DOHH2 (cell line): ENCODE results near the gene TMEM126A.
"Not testable (repeated sequence)": the region's sequence is repeated elsewhere in the genome, so short reads cannot be mapped to it uniquely, and the experiment has no call there.

ENCODE experiments used
- H3F3A ChIP-seq: fragments of 200-600 bp; sonication (generic), shearing (Covaris generic); 2 replicates; pipeline ENCODE4 v1.6.0; 2016; ENCODE audit warnings: antibody characterized with exemption, mild to moderate bottlenecking; ENCODE audit not compliant: control insufficient read depth, insufficient read depth
- H3K27ac ChIP-seq: fragments of 200-600 bp; sonication (generic); 2 replicates; pipeline ENCODE4 v1.5.1; 2014; ENCODE audit warnings: low read depth, mild to moderate bottlenecking, low read length, moderate library complexity
- H3K27me3 ChIP-seq: fragments of 200-600 bp; sonication (generic); 2 replicates; pipeline ENCODE4 v1.6.1; 2014; ENCODE audit warnings: mild to moderate bottlenecking, low read length, mixed read lengths; ENCODE audit not compliant: control insufficient read depth
- H3K36me3 ChIP-seq: fragments of 200-600 bp; sonication (generic); 2 replicates; pipeline ENCODE4 v1.6.1; 2014; ENCODE audit warnings: mild to moderate bottlenecking, low read length, moderate library complexity, mixed read lengths; ENCODE audit not compliant: control insufficient read depth
- H3K4me1 ChIP-seq: fragments of 200-600 bp; sonication (generic); 2 replicates; pipeline ENCODE4 v1.6.1; 2014; ENCODE audit warnings: mild to moderate bottlenecking, low read length, mixed read lengths; ENCODE audit not compliant: control insufficient read depth
- H3K4me2 ChIP-seq: fragments of 200-600 bp; sonication (generic); 2 replicates; pipeline ENCODE4 v1.6.0; 2014; ENCODE audit warnings: mild to moderate bottlenecking, low read length, moderate library complexity
- H3K4me3 ChIP-seq: fragments of 200-600 bp; sonication (generic); 2 replicates; pipeline ENCODE4 v1.5.1; 2014; ENCODE audit warnings: mild to moderate bottlenecking, low read length, mixed read lengths
- H3K79me2 ChIP-seq: fragments of 200-600 bp; sonication (generic); 2 replicates; pipeline ENCODE4 v1.6.1; 2014; ENCODE audit warnings: mild to moderate bottlenecking, low read length, mixed read lengths; ENCODE audit not compliant: control insufficient read depth
- H3K9me2 ChIP-seq: fragments of 200-600 bp; sonication (generic); replicated peaks from 2 replicates; pipeline ENCODE4 v1.6.1; 2014; ENCODE audit warnings: mild to moderate bottlenecking, low read length, mixed read lengths; ENCODE audit not compliant: control insufficient read depth
- H3K9me3 ChIP-seq: fragments of 200-600 bp; sonication (generic); 2 replicates; pipeline ENCODE4 v1.6.1; 2014; ENCODE audit warnings: antibody characterized with exemption, low read length, mixed read lengths; ENCODE audit not compliant: control insufficient read depth, insufficient read depth
- H4K20me1 ChIP-seq: fragments of 200-600 bp; sonication (generic); 2 replicates; pipeline ENCODE4 v1.6.0; 2014; ENCODE audit warnings: low read depth, mild to moderate bottlenecking, antibody characterized with exemption, low read length, moderate library complexity; ENCODE audit not compliant: control insufficient read depth, insufficient read depth
- CTCF ChIP-seq: fragments of 200-600 bp; sonication (generic); IDR thresholded peaks from one replicate; pipeline ENCODE4 v1.5.1; 2014; ENCODE audit warnings: antibody characterized with exemption, mild to moderate bottlenecking, low read depth, low read length; ENCODE audit not compliant: poor library complexity, severe bottlenecking
- EZH2phosphoT487 ChIP-seq: fragments of 200-600 bp; sonication (generic); IDR thresholded peaks from 2 replicates; pipeline ENCODE4 v1.6.1; 2017; ENCODE audit warnings: borderline replicate concordance, mild to moderate bottlenecking, antibody characterized with exemption, low read length, moderate library complexity, mixed read lengths

TMEM126A gene

GRCh38 chr11:85652786-85653447, 5.2 kb downstream of the TMEM126A start:
- Histone ChIP-seq H3K27me3 (no peaks in the 10 kb centered on the region), H4K20me1 (peaks cover 15% of the 10 kb centered on the region), H3K4me2 (no peak overlapping the region), H3K36me3 (peaks cover 57% of the 10 kb centered on the region), H3K9me3 (no peaks in the 10 kb centered on the region), H3K9me2 (no peaks in the 10 kb centered on the region), H3K79me2 (peaks cover 61% of the 10 kb centered on the region), H3F3A (peaks cover 50% of the 10 kb centered on the region), H3K4me1 (peaks cover 15% of the 10 kb centered on the region), H3K4me3 (no peak overlapping the region), H3K27ac (no peak overlapping the region)
- no peak for TF ChIP-seq EZH2phosphoT487
- TF ChIP-seq CTCF, result no peak

- peaks cover 12% of the 10 kb centered on the region for H3K4me1 ChIP-seq
- not testable (repeated sequence) for H3K27ac ChIP-seq, H3K27me3 ChIP-seq, H3K9me3 ChIP-seq, H3K4me2 ChIP-seq, H3K9me2 ChIP-seq, H3K4me3 ChIP-seq
- H3F3A ChIP-seq, result peaks cover 61% of the 10 kb centered on the region
- H4K20me1 ChIP-seq, result peaks cover 27% of the 10 kb centered on the region
- H3K79me2 ChIP-seq, result peaks cover 60% of the 10 kb centered on the region
- H3K36me3 ChIP-seq, result peaks cover 71% of the 10 kb centered on the region
These were observed 6.6 kb downstream of the TMEM126A start for GRCh38 chr11:85654343-85654742.

GRCh38 chr11:85656777-85657176, 9.0 kb downstream of the TMEM126A start:
- peaks cover 42% of the 10 kb centered on the region; the same call in 1 of the 2 replicates for H4K20me1 ChIP-seq
- H3K9me3 ChIP-seq, result no peaks in the 10 kb centered on the region
- no peak overlapping the region for H3K27ac ChIP-seq
- H3K27me3 ChIP-seq, result no peaks in the 10 kb centered on the region
- peaks cover 71% of the 10 kb centered on the region for H3K79me2 ChIP-seq
- no peak overlapping the region for H3K4me3 ChIP-seq
- no peak overlapping the region for H3K4me2 ChIP-seq
- H3K36me3 ChIP-seq, result peaks cover 83% of the 10 kb centered on the region
- H3F3A ChIP-seq, result peaks cover 59% of the 10 kb centered on the region
- H3K9me2 ChIP-seq, result no peaks in the 10 kb centered on the region
- peaks cover 30% of the 10 kb centered on the region for H3K4me1 ChIP-seq
- TF ChIP-seq EZH2phosphoT487 (no peak), CTCF (no peak)

- peaks cover 50% of the 10 kb centered on the region for H4K20me1 ChIP-seq
- no peak overlapping the region for H3K27ac ChIP-seq
- no peak for TF ChIP-seq CTCF
- no peak for TF ChIP-seq EZH2phosphoT487
- H3K36me3 ChIP-seq, result peaks cover 93% of the 10 kb centered on the region
- H3K79me2 ChIP-seq, result peaks cover 85% of the 10 kb centered on the region
- peaks cover 36% of the 10 kb centered on the region for H3K4me1 ChIP-seq
- no peak overlapping the region for H3K4me2 ChIP-seq
- no peak overlapping the region for H3K4me3 ChIP-seq
- H3K27me3 ChIP-seq, result no peaks in the 10 kb centered on the region
- no peaks in the 10 kb centered on the region for H3K9me2 ChIP-seq
- H3K9me3 ChIP-seq, result no peaks in the 10 kb centered on the region
- peaks cover 51% of the 10 kb centered on the region for H3F3A ChIP-seq
These were observed 10.4 kb downstream of the TMEM126A start for GRCh38 chr11:85658180-85658579.
